ENCODE data around the gene PARL.

DNA sequence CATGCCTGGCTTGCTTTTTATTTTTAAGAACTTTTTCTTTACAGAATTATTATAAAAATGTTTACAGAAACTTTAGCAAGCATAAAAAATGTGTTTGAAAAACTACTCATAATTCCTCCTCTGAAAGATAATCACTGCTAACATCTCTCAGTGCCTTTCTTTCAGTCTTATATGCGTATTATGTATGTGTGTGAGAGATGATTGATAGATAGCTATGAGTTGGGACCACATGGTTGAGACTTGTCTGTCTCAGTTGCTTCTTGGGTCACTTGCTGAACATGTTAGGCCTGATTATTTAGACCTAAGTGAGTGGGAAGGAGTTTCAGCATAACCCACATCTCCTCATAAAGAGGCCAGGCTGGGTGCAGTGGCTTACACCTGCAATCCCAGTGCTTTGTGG lies 70.4 kb downstream of the PARL start:
- TF ChIP-seq POLR2AphosphoS5 (IDR thresholded peaks at IDR 0.05; ENCODE audit: low read depth, low read length) = no peak
- no peak for TF ChIP-seq REST (IDR thresholded peaks at IDR 0.05; ENCODE audit: insufficient read depth in 1 of 2, low read depth in 2 of 2, low read length in 2 of 2)
- TF ChIP-seq SIN3A (IDR thresholded peaks at IDR 0.05; ENCODE audit: borderline replicate concordance, insufficient read depth, low read length) = no peak
- no peak for TF ChIP-seq TAF1 (IDR thresholded peaks at IDR 0.05; ENCODE audit: borderline replicate concordance, insufficient read depth, low read length)
- TF ChIP-seq FOXP2 (optimal IDR thresholded peaks at IDR 0.05; ENCODE audit: borderline replicate concordance, extremely low read depth, extremely low read length, insufficient read depth) = no peak
